MM.1S (cell line): Measurements from ENCODE around the gene NHLRC1.

Experiments used
- DNase-seq: peaks from one replicate; pipeline ENCODE4 v3.0.0-alpha.2; 2015
- H2AFZ ChIP-seq: fragments of 300-600 bp; sonication (generic); 2 replicates; pipeline ENCODE4 v1.6.0; 2016; ENCODE audit warnings: antibody characterized with exemption, low read length
- H3F3A ChIP-seq: fragments of 300-600 bp; sonication (generic); 2 replicates; pipeline ENCODE4 v1.6.1; 2016; ENCODE audit warnings: mild to moderate bottlenecking, antibody characterized with exemption, low read length, moderate library complexity, mixed read lengths; ENCODE audit not compliant: insufficient read depth
- H3K27ac ChIP-seq: fragments of 300-600 bp; sonication (generic); 2 replicates; pipeline ENCODE4 v1.5.1; 2016; ENCODE audit warnings: mild to moderate bottlenecking, low read length
- H3K27me3 ChIP-seq: fragments of 300-600 bp; sonication (generic); replicated peaks from 2 replicates; pipeline ENCODE4 v1.6.0; 2016; ENCODE audit warnings: low read length; ENCODE audit not compliant: insufficient read depth
- H3K36me3 ChIP-seq: fragments of 300-600 bp; sonication (generic); replicated peaks from 2 replicates; pipeline ENCODE4 v1.6.1; 2016; ENCODE audit warnings: mild to moderate bottlenecking, low read length, mixed read lengths; ENCODE audit not compliant: insufficient read depth
- H3K4me1 ChIP-seq: fragments of 300-600 bp; sonication (generic); 2 replicates; pipeline ENCODE4 v1.6.1; 2016; ENCODE audit warnings: low read length, mixed read lengths
- H3K4me2 ChIP-seq: fragments of 300-600 bp; sonication (generic); 2 replicates; pipeline ENCODE4 v1.6.0; 2016; ENCODE audit warnings: low read depth, low read length
- H3K4me3 ChIP-seq: fragments of 300-600 bp; sonication (generic); 2 replicates; pipeline ENCODE4 v1.5.1; 2016; ENCODE audit warnings: low read length, mixed read lengths
- H3K79me2 ChIP-seq: fragments of 300-600 bp; sonication (generic); 2 replicates; pipeline ENCODE4 v1.6.1; 2016; ENCODE audit warnings: mixed run types, low read length, mixed read lengths
- H3K9ac ChIP-seq: fragments of 300-600 bp; sonication (generic); 2 replicates; pipeline ENCODE4 v1.6.1; 2016; ENCODE audit warnings: low read length, mixed read lengths
- H3K9me2 ChIP-seq: fragments of 300-600 bp; sonication (generic); replicated peaks from 2 replicates; pipeline ENCODE4 v1.6.1; 2016; ENCODE audit warnings: mild to moderate bottlenecking, low read length, mixed read lengths; ENCODE audit not compliant: insufficient read depth
- H3K9me3 ChIP-seq: fragments of 300-600 bp; sonication (generic); replicated peaks from 2 replicates; pipeline ENCODE4 v1.6.1; 2016; ENCODE audit warnings: mild to moderate bottlenecking, low read length, mixed read lengths; ENCODE audit not compliant: insufficient read depth
- H4K20me1 ChIP-seq: fragments of 300-600 bp; sonication (generic); 2 replicates; pipeline ENCODE4 v1.6.1; 2016; ENCODE audit warnings: mild to moderate bottlenecking, low read length, moderate library complexity, mixed read lengths; ENCODE audit not compliant: insufficient read depth
- EZH2 ChIP-seq: fragments of 300-600 bp; sonication (generic); optimal IDR thresholded peaks from 2 replicates; pipeline ENCODE3; 2017; ENCODE audit warnings: low read depth, mild to moderate bottlenecking, antibody characterized with exemption, low read length, mixed read lengths
- EZH2phosphoT487 ChIP-seq: fragments of 300-600 bp; sonication (generic); IDR thresholded peaks from 2 replicates; pipeline ENCODE4 v1.6.1; 2018; ENCODE audit warnings: antibody characterized with exemption, low read length
- TF ChIP-seq, protein P1 (sequence below): fragments of 300-600 bp; sonication (generic); IDR thresholded peaks from 2 replicates; pipeline ENCODE4 v1.5.1; 2016; ENCODE audit warnings: antibody characterized with exemption, low read length, mixed read lengths

The NHLRC1 gene

DNA sequence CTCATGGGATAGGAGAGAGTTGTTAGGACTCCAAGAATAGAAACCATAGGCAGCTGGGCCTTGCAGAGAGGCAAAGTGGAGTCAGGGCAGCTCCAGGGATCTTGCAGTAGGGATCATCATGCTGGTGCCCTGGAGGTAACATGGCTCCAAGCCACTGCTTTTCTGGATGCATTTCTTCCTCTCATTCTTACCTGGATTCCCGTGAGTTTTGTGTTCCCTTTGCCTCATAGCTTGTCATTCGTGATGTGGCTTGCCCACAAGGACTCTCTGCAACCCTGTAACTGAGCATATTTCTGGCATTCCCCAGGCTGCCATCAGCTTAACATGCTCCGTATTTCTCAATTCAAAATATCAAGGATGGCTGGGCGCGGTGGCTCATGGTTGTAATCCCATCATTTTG, 5.3 kb downstream of the NHLRC1 start:
- Histone ChIP-seq H3K4me2 (no peak overlapping the region), H3K9ac (no peak overlapping the region), H3F3A (no peaks in the 10 kb centered on the region), H3K36me3 (no peaks in the 10 kb centered on the region), H3K79me2 (no peaks in the 10 kb centered on the region), H3K4me3 (no peak overlapping the region), H3K4me1 (no peaks in the 10 kb centered on the region), H3K27me3 (no peaks in the 10 kb centered on the region), H3K9me2 (no peaks in the 10 kb centered on the region), H3K27ac (no peak overlapping the region), H2AFZ (no peak overlapping the region), H4K20me1 (no peaks in the 10 kb centered on the region), H3K9me3 (no peaks in the 10 kb centered on the region)
- TF ChIP-seq EZH2phosphoT487 (no peak), EZH2 (no peak)
- TF ChIP-seq, protein P1, sequence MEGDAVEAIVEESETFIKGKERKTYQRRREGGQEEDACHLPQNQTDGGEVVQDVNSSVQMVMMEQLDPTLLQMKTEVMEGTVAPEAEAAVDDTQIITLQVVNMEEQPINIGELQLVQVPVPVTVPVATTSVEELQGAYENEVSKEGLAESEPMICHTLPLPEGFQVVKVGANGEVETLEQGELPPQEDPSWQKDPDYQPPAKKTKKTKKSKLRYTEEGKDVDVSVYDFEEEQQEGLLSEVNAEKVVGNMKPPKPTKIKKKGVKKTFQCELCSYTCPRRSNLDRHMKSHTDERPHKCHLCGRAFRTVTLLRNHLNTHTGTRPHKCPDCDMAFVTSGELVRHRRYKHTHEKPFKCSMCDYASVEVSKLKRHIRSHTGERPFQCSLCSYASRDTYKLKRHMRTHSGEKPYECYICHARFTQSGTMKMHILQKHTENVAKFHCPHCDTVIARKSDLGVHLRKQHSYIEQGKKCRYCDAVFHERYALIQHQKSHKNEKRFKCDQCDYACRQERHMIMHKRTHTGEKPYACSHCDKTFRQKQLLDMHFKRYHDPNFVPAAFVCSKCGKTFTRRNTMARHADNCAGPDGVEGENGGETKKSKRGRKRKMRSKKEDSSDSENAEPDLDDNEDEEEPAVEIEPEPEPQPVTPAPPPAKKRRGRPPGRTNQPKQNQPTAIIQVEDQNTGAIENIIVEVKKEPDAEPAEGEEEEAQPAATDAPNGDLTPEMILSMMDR: no peak
- no peak for DNase-seq

DNA sequence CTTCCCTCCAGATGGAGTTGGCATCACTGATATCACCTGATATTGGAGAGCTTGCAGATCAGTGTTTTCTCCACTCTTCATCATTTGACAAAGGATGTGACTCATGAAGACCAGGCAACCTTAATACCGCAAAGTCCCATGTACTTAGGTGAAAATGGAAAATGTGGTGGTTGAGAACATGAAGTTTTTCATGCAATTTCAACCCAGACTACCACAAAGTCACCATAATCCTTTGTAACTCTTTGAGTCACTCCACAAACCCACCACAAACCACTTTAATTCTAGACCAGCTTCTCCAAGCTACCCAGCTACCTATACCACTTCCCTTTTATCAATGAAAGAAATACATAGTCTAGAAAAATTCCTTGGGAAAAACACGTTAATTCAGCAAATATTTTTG, 7.1 kb downstream of the NHLRC1 start:
- Histone ChIP-seq H3K4me1 (no peaks in the 10 kb centered on the region), H3F3A (no peaks in the 10 kb centered on the region), H3K36me3 (no peaks in the 10 kb centered on the region), H3K9ac (no peak overlapping the region), H3K9me3 (no peaks in the 10 kb centered on the region), H3K4me2 (no peak overlapping the region), H3K4me3 (no peak overlapping the region), H3K9me2 (no peaks in the 10 kb centered on the region), H3K79me2 (no peaks in the 10 kb centered on the region), H2AFZ (no peak overlapping the region), H3K27ac (no peak overlapping the region), H4K20me1 (no peaks in the 10 kb centered on the region), H3K27me3 (no peaks in the 10 kb centered on the region)
- DNase-seq: no peak
- no peak for TF ChIP-seq EZH2phosphoT487

- H2AFZ ChIP-seq: no peak overlapping the region
- TF ChIP-seq, protein P1: no peak
- no peak for TF ChIP-seq EZH2
- no peak for TF ChIP-seq EZH2phosphoT487
- H3K9ac ChIP-seq: no peak overlapping the region
- no peaks in the 10 kb centered on the region for H3K9me2 ChIP-seq
- no peaks in the 10 kb centered on the region for H3F3A ChIP-seq
- H4K20me1 ChIP-seq: no peaks in the 10 kb centered on the region
- no peaks in the 10 kb centered on the region for H3K4me1 ChIP-seq
- no peaks in the 10 kb centered on the region for H3K79me2 ChIP-seq
- no peaks in the 10 kb centered on the region for H3K36me3 ChIP-seq
- H3K27ac ChIP-seq: no peak overlapping the region
- DNase-seq: no peak
- H3K4me2 ChIP-seq: no peak overlapping the region
- no peak overlapping the region for H3K4me3 ChIP-seq
- no peaks in the 10 kb centered on the region for H3K27me3 ChIP-seq
- no peaks in the 10 kb centered on the region for H3K9me3 ChIP-seq
These were observed 12.3 kb downstream of the NHLRC1 start for GRCh38 chr6:18110162-18110561.

- DNase-seq: no peak
- H3K4me2 ChIP-seq: no peak overlapping the region
- no peak overlapping the region for H3K27ac ChIP-seq
- no peaks in the 10 kb centered on the region for H3K4me1 ChIP-seq
- TF ChIP-seq EZH2phosphoT487 (no peak), EZH2 (no peak)
- TF ChIP-seq, protein P1: no peak
- H3K4me3 ChIP-seq: no peak overlapping the region
- H3F3A ChIP-seq: no peaks in the 10 kb centered on the region
- no peak overlapping the region for H3K9ac ChIP-seq
- no peaks in the 10 kb centered on the region for H3K36me3 ChIP-seq
- no peaks in the 10 kb centered on the region for H3K27me3 ChIP-seq
- no peaks in the 10 kb centered on the region for H3K79me2 ChIP-seq
- H4K20me1 ChIP-seq: no peaks in the 10 kb centered on the region
- no peak overlapping the region for H2AFZ ChIP-seq
- H3K9me3 ChIP-seq: no peaks in the 10 kb centered on the region
- H3K9me2 ChIP-seq: no peaks in the 10 kb centered on the region
These were observed 15.4 kb downstream of the NHLRC1 start for GRCh38 chr6:18107061-18107460.
